Measurements from ENCODE around the gene MYOG.

- no peak for TF ChIP-seq POLR2A (IDR thresholded peaks at IDR 0.05; ENCODE audit: low read depth, low read length)
- TF ChIP-seq SPI1 (IDR thresholded peaks at IDR 0.05; ENCODE audit: low read depth, low read length) = no peak
- no peak for TF ChIP-seq POLR2AphosphoS5 (IDR thresholded peaks at IDR 0.05; ENCODE audit: low read depth, low read length)
- TF ChIP-seq TAF1 (IDR thresholded peaks at IDR 0.05; ENCODE audit: low read depth, low read length) = no peak
Observed at GRCh38 chr1:203077956-203078355, 7.9 kb downstream of the MYOG start.
